ENCODE results near the gene LMBR1. TPM values are rescaled to one million over a fixed set of nuclear protein-coding genes. Genes with fewer than 3 reads are reported as not detected.
"Not testable (repeated sequence)": the region's sequence is repeated elsewhere in the genome, so short reads cannot be mapped to it uniquely, and the experiment has no call there.

Gene LMBR1
- total RNA-seq, 1 experiment from 2014 or later = 105 TPM

DNA sequence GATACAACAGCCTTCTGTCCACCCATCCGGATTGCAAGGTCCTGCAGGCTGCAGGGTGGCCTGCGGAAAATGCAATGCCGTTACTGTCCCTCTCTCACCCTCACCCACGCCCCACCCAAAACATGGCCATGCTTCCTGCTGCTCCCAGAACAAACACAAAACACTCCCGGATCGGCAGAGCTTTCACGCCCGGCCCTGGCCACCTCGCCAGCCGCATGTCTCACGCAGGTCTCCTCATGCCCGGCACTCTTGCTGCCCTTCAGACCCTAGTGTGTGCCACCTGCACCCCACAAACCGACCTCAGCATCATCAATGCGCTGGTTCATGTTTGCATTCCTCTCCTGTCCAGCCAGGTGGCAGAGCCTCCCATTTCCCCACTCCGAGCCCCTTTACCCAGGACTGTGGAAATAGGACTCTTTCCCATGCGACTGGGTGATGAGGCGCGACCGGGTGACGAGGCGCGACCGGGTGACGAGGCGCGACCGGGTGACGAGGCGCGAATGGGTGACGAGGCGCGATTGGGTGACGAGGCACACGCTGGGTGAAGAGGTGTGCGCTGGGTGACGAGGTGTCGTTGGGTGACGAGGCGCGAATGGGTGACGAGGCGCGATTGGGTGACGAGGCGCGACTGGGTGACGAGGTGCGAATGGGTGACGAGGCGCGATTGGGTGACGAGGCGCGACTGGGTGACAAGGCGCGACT is 47.6 kb upstream of the LMBR1 start:
- TF ChIP-seq, protein P1, sequence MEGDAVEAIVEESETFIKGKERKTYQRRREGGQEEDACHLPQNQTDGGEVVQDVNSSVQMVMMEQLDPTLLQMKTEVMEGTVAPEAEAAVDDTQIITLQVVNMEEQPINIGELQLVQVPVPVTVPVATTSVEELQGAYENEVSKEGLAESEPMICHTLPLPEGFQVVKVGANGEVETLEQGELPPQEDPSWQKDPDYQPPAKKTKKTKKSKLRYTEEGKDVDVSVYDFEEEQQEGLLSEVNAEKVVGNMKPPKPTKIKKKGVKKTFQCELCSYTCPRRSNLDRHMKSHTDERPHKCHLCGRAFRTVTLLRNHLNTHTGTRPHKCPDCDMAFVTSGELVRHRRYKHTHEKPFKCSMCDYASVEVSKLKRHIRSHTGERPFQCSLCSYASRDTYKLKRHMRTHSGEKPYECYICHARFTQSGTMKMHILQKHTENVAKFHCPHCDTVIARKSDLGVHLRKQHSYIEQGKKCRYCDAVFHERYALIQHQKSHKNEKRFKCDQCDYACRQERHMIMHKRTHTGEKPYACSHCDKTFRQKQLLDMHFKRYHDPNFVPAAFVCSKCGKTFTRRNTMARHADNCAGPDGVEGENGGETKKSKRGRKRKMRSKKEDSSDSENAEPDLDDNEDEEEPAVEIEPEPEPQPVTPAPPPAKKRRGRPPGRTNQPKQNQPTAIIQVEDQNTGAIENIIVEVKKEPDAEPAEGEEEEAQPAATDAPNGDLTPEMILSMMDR (IDR thresholded peaks at IDR 0.05; ENCODE audit: unreplicated experiment) = no peak
- Mint-ChIP-seq H3K4me1 (ENCODE audit: insufficient read depth, unreplicated experiment) (peaks cover 8% of the 10 kb centered on the region), H3K4me3 (ENCODE audit: unreplicated experiment) (no peak overlapping the region), H3K27ac (ENCODE audit: low read depth, unreplicated experiment) (no peak overlapping the region), H3K27me3 (ENCODE audit: insufficient read depth, unreplicated experiment) (no peaks in the 10 kb centered on the region), H3K36me3 (ENCODE audit: insufficient read depth, unreplicated experiment) (peaks cover 10% of the 10 kb centered on the region), H3K9me3 (ENCODE audit: unreplicated experiment) (no peaks in the 10 kb centered on the region)
- CTCF ChIA-PET = interaction anchor here (1.5 kb wide), 1 partner anchor 8 kb away, joined by 6 read pairs; the partner anchor contains the start of gene NOM1
- BruUV-seq (replicated peaks) = no TSS peak
- intact Hi-C loops (cut with micrococcal nuclease) = no loop called here
- POLR2A ChIA-PET = no interaction called here
- no peak for DNase-seq (ENCODE audit: unreplicated experiment)

DNA sequence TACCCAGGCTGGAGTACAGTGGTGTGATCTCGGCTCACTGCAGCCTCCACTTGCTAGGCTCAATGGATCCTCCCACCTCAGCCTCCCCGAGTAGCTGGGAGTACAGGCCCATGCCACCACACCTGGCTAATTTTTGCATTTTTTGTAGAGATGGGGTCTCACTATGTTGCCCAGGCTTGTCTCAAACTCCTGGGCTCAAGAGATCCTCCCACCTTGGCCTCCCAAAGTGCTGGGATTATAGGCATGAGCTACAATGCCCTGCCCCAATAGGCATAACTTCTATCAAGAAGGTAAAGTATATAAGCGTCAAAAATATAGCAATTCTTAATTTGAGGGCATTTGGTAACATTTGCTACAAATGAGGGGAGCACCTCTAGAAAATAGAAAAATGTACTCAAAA is 43.8 kb upstream of the LMBR1 start:
- intact Hi-C loops (cut with micrococcal nuclease); BruUV-seq (replicated peaks); H3K9me3 Mint-ChIP-seq (ENCODE audit: unreplicated experiment); H3K27ac Mint-ChIP-seq (ENCODE audit: low read depth, unreplicated experiment); H3K4me3 Mint-ChIP-seq (ENCODE audit: unreplicated experiment); H3K4me1 Mint-ChIP-seq (ENCODE audit: insufficient read depth, unreplicated experiment); DNase-seq (ENCODE audit: unreplicated experiment); H3K27me3 Mint-ChIP-seq (ENCODE audit: insufficient read depth, unreplicated experiment): not testable (repeated sequence)
- ChIA-PET POLR2A (interaction anchor here (1.2 kb wide), 1 partner anchor 44 kb away, joined by 3 read pairs; the partner anchor contains the start of gene LMBR1), CTCF (interaction anchor here (1.4 kb wide), 1 partner anchor 13 kb away, joined by 5 read pairs; no protein-coding TSS in a partner anchor)
- H3K36me3 Mint-ChIP-seq (ENCODE audit: insufficient read depth, unreplicated experiment) = peaks cover 10% of the 10 kb centered on the region

DNA sequence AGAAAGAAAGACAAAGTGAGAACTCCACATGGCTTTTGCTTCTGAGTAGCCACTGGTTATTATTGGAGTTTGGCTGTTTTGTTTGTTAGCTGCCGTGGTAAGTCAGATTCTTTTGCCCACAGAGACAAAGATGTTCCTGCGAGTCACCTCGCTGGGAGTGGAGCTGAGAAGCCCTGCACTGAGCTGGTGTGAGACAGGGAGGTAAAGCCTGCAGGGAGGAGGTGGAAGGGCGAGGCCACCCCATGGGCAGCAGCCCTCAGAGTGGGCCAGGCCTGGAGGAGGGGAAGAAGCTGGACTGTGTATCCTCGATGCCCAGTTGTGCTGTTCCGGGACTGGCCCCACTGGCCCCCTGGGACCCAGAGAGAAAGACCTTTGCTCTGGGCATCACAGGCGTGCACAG is 42.3 kb upstream of the LMBR1 start:
- POLR2A ChIA-PET = interaction anchor here (0.6 kb wide), 1 partner anchor 8 kb away, joined by 3 read pairs; no protein-coding TSS in a partner anchor
- H3K9me3 Mint-ChIP-seq (ENCODE audit: unreplicated experiment) = no peaks in the 10 kb centered on the region
- no peaks in the 10 kb centered on the region for H3K27me3 Mint-ChIP-seq (ENCODE audit: insufficient read depth, unreplicated experiment)
- peak; percentile 18 for DNase-seq (ENCODE audit: unreplicated experiment)
- intact Hi-C loops (cut with micrococcal nuclease) = no loop called here
- BruUV-seq (replicated peaks) = no TSS peak
- no peak overlapping the region for H3K27ac Mint-ChIP-seq (ENCODE audit: low read depth, unreplicated experiment)
- H3K36me3 Mint-ChIP-seq (ENCODE audit: insufficient read depth, unreplicated experiment) = peaks cover 4% of the 10 kb centered on the region
- CTCF ChIA-PET = interaction anchor here (1.3 kb wide), 1 partner anchor 16 kb away, joined by 3 read pairs; no protein-coding TSS in a partner anchor
- TF ChIP-seq, protein P1 (IDR thresholded peaks at IDR 0.05; ENCODE audit: unreplicated experiment) = no peak
- H3K4me3 Mint-ChIP-seq (ENCODE audit: unreplicated experiment) = no peak overlapping the region
- peaks cover 6% of the 10 kb centered on the region for H3K4me1 Mint-ChIP-seq (ENCODE audit: insufficient read depth, unreplicated experiment)

DNA sequence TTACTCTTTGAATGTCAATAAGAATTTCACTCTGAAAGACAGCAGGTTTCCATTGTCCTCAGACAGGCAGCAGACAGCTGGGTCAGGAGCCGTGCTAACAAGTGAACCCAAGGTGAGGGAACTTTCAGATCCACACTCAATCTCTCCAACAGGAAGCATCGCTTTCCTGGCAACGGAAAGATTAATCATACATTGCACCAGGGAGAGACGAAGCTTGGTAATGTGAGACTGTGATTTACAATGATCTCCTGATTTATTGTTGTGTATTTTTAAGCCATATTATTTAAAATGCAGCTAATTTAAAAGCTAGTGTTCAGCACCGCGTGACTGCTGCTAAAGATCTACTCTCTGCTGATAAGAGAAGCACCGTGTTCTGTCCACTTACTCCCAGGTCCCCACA is 39.0 kb upstream of the LMBR1 start:
- Mint-ChIP-seq H3K9me3 (ENCODE audit: unreplicated experiment) (no peaks in the 10 kb centered on the region), H3K36me3 (ENCODE audit: insufficient read depth, unreplicated experiment) (peaks cover 4% of the 10 kb centered on the region), H3K27ac (ENCODE audit: low read depth, unreplicated experiment) (peak overlapping the region; percentile 37), H3K4me3 (ENCODE audit: unreplicated experiment) (no peak overlapping the region), H3K4me1 (ENCODE audit: insufficient read depth, unreplicated experiment) (peaks cover 11% of the 10 kb centered on the region), H3K27me3 (ENCODE audit: insufficient read depth, unreplicated experiment) (no peaks in the 10 kb centered on the region)
- CTCF ChIA-PET = interaction anchor here (0.6 kb wide), 1 partner anchor 38 kb away, joined by 4 read pairs; no protein-coding TSS in a partner anchor
- POLR2A ChIA-PET = interaction anchor here (1.6 kb wide), 1 partner anchor 39 kb away, joined by 6 read pairs; the partner anchor contains the start of gene LMBR1
- peak; percentile 82 for DNase-seq (ENCODE audit: unreplicated experiment)
- no TSS peak for BruUV-seq (replicated peaks)
- TF ChIP-seq, protein P1 (IDR thresholded peaks at IDR 0.05; ENCODE audit: unreplicated experiment) = no peak
- intact Hi-C loops (cut with micrococcal nuclease) = no loop called here
